ENCODE results near the gene DLG4.

DLG4 gene

DNA sequence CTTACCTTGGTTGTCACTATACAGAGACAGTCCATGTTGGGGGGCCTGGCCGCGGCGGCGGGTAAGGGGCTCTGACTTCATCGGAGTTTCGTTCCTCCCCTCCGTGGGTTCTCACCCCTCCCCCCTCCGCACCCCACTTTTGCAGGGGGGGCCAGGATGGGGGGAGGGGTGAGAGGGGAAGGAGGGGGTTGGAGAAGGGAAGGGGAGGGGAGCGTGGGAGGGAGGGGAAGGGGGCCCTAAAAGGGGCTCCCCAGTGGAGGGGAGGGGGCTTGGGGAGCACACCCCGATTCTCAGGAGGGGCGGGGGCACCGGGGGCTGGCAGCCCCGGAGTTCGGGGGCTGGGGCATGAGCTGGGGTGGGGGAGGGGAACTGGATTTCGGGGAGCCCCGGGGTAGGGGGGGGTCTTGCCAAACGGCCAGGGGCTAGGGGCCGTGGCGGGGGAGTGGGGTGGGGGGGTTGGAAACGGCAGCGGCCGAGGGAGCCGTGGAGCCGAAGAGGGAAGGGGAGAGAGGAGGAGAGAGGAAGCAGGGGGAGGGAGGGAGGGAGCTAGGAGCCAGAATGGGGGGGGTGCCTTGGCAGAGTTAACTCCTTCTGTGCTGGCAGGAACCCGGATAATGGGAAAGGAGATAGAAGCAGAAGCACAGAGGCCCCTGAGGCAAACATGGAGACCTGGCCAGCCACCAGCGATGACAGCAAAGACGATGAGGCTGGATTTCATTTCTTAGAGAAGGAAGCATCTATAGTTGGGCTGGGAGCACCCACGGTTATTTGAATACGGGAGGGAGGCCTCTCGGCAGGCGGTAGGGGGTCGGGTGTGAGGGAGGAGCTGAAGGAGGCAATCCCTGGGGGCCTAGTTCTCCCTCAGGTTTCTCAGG is 2.3 kb downstream of the DLG4 start:
- peaks cover 11% of the 10 kb centered on the region for H3K4me1 ChIP-seq (ENCODE audit: control insufficient read depth, insufficient read depth, low read length)
- no peaks in the 10 kb centered on the region for H3K9me3 ChIP-seq (ENCODE audit: control insufficient read depth, insufficient read depth, low read depth, low read length)
- peak overlapping the region; percentile 9 for H3K4me3 ChIP-seq (ENCODE audit: low read depth, low read length)
- H3K36me3 ChIP-seq (ENCODE audit: control insufficient read depth in 2 of 2, insufficient read depth in 1 of 2, low read length in 2 of 2) = peaks cover 0 to 15% of the 10 kb centered on the region in 2 experiments; a peak in 1 of 3 replicates
- POLR2A ChIA-PET = interaction anchor here (0.5 to 9.8 kb wide), 2 partner anchors 19 to 196 kb away, joined by 5 to 284 read pairs; partner anchors contain the start of genes DVL2, GABARAP and PHF23
- no peak overlapping the region for H3K27ac ChIP-seq (ENCODE audit: extremely low read depth, low read depth, low read length)
- CTCF ChIA-PET = no interaction called here
- peak; percentile 53; the same call in 1 of the 2 replicates for TF ChIP-seq ZBTB7A (tag by site-specific recombination; IDR thresholded peaks at IDR 0.05; ENCODE audit: low read depth)
- TF ChIP-seq PRDM1 (tag by site-specific recombination; IDR thresholded peaks at IDR 0.05) = 0 out of 2 replicates have a peak, but pooled peaks have one; percentile 11
- 0 out of 2 replicates have a peak, but pooled peaks have one; percentile 0 for TF ChIP-seq SCRT2 (tag by site-specific recombination; IDR thresholded peaks at IDR 0.05)
- TF ChIP-seq, protein P1, sequence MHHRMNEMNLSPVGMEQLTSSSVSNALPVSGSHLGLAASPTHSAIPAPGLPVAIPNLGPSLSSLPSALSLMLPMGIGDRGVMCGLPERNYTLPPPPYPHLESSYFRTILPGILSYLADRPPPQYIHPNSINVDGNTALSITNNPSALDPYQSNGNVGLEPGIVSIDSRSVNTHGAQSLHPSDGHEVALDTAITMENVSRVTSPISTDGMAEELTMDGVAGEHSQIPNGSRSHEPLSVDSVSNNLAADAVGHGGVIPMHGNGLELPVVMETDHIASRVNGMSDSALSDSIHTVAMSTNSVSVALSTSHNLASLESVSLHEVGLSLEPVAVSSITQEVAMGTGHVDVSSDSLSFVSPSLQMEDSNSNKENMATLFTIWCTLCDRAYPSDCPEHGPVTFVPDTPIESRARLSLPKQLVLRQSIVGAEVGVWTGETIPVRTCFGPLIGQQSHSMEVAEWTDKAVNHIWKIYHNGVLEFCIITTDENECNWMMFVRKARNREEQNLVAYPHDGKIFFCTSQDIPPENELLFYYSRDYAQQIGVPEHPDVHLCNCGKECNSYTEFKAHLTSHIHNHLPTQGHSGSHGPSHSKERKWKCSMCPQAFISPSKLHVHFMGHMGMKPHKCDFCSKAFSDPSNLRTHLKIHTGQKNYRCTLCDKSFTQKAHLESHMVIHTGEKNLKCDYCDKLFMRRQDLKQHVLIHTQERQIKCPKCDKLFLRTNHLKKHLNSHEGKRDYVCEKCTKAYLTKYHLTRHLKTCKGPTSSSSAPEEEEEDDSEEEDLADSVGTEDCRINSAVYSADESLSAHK (tag by site-specific recombination; IDR thresholded peaks at IDR 0.05) = peak; percentile 36; the same call in 1 of the 2 replicates
- peak; percentile 50; the same call in 1 of the 2 replicates for TF ChIP-seq ZNF335 (tag by site-specific recombination; conservative IDR thresholded peaks at IDR 0.05)
- 0 out of 2 replicates have a peak, but pooled peaks have one; percentile 26 for TF ChIP-seq EGR2 (tag by site-specific recombination; IDR thresholded peaks at IDR 0.05; ENCODE audit: low read depth)
- TF ChIP-seq, protein P2, sequence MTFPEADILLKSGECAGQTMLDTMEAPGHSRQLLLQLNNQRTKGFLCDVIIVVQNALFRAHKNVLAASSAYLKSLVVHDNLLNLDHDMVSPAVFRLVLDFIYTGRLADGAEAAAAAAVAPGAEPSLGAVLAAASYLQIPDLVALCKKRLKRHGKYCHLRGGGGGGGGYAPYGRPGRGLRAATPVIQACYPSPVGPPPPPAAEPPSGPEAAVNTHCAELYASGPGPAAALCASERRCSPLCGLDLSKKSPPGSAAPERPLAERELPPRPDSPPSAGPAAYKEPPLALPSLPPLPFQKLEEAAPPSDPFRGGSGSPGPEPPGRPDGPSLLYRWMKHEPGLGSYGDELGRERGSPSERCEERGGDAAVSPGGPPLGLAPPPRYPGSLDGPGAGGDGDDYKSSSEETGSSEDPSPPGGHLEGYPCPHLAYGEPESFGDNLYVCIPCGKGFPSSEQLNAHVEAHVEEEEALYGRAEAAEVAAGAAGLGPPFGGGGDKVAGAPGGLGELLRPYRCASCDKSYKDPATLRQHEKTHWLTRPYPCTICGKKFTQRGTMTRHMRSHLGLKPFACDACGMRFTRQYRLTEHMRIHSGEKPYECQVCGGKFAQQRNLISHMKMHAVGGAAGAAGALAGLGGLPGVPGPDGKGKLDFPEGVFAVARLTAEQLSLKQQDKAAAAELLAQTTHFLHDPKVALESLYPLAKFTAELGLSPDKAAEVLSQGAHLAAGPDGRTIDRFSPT (tag by site-specific recombination; IDR thresholded peaks at IDR 0.05) = peak; percentile 81
- TF ChIP-seq, protein P3, sequence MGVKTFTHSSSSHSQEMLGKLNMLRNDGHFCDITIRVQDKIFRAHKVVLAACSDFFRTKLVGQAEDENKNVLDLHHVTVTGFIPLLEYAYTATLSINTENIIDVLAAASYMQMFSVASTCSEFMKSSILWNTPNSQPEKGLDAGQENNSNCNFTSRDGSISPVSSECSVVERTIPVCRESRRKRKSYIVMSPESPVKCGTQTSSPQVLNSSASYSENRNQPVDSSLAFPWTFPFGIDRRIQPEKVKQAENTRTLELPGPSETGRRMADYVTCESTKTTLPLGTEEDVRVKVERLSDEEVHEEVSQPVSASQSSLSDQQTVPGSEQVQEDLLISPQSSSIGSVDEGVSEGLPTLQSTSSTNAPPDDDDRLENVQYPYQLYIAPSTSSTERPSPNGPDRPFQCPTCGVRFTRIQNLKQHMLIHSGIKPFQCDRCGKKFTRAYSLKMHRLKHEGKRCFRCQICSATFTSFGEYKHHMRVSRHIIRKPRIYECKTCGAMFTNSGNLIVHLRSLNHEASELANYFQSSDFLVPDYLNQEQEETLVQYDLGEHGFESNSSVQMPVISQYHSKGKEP (tag by site-specific recombination; IDR thresholded peaks at IDR 0.05) = no peak
- TF ChIP-seq GLIS1 (tag by site-specific recombination; IDR thresholded peaks at IDR 0.05) = peak; percentile 81
- TF ChIP-seq ZNF600 (tag by site-specific recombination; IDR thresholded peaks at IDR 0.05) = peak; percentile 8; the same call in 1 of the 2 replicates
- TF ChIP-seq, protein P4, sequence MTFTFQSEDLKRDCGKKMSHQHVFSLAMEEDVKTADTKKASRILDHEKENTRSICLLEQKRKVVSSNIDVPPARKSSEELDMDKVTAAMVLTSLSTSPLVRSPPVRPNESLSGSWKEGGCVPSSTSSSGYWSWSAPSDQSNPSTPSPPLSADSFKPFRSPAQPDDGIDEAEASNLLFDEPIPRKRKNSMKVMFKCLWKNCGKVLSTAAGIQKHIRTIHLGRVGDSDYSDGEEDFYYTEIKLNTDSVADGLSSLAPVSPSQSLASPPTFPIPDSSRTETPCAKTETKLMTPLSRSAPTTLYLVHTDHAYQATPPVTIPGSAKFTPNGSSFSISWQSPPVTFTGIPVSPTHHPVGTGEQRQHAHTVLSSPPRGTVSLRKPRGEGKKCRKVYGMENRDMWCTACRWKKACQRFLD (tag by site-specific recombination; IDR thresholded peaks at IDR 0.05) = no peak
- TF ChIP-seq ZNF629 (tag by site-specific recombination; IDR thresholded peaks at IDR 0.05) = 0 out of 2 replicates have a peak, but pooled peaks have one; percentile 40
- TF ChIP-seq ZIC2 (tag by site-specific recombination; IDR thresholded peaks at IDR 0.05) = 0 out of 2 replicates have a peak, but pooled peaks have one; percentile 40
- TF ChIP-seq, protein P5, sequence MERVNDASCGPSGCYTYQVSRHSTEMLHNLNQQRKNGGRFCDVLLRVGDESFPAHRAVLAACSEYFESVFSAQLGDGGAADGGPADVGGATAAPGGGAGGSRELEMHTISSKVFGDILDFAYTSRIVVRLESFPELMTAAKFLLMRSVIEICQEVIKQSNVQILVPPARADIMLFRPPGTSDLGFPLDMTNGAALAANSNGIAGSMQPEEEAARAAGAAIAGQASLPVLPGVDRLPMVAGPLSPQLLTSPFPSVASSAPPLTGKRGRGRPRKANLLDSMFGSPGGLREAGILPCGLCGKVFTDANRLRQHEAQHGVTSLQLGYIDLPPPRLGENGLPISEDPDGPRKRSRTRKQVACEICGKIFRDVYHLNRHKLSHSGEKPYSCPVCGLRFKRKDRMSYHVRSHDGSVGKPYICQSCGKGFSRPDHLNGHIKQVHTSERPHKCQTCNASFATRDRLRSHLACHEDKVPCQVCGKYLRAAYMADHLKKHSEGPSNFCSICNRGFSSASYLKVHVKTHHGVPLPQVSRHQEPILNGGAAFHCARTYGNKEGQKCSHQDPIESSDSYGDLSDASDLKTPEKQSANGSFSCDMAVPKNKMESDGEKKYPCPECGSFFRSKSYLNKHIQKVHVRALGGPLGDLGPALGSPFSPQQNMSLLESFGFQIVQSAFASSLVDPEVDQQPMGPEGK (tag by site-specific recombination; IDR thresholded peaks at IDR 0.05) = peak; percentile 61
- TF ChIP-seq ZNF394 (tag by site-specific recombination; IDR thresholded peaks at IDR 0.05; ENCODE audit: borderline replicate concordance) = peak; percentile 59; the same call in 1 of the 2 replicates
- TF ChIP-seq, protein P6, sequence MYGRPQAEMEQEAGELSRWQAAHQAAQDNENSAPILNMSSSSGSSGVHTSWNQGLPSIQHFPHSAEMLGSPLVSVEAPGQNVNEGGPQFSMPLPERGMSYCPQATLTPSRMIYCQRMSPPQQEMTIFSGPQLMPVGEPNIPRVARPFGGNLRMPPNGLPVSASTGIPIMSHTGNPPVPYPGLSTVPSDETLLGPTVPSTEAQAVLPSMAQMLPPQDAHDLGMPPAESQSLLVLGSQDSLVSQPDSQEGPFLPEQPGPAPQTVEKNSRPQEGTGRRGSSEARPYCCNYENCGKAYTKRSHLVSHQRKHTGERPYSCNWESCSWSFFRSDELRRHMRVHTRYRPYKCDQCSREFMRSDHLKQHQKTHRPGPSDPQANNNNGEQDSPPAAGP (tag by site-specific recombination; IDR thresholded peaks at IDR 0.05) = peak; percentile 60; the same call in 1 of the 2 replicates
- TF ChIP-seq ZBTB48 (tag by site-specific recombination; IDR thresholded peaks at IDR 0.05) = peak; percentile 72; the same call in 1 of the 2 replicates
- TF ChIP-seq, protein P7, sequence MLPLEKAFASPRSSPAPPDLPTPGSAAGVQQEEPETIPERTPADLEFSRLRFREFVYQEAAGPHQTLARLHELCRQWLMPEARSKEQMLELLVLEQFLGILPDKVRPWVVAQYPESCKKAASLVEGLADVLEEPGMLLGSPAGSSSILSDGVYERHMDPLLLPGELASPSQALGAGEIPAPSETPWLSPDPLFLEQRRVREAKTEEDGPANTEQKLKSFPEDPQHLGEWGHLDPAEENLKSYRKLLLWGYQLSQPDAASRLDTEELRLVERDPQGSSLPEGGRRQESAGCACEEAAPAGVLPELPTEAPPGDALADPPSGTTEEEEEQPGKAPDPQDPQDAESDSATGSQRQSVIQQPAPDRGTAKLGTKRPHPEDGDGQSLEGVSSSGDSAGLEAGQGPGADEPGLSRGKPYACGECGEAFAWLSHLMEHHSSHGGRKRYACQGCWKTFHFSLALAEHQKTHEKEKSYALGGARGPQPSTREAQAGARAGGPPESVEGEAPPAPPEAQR (tag by site-specific recombination; IDR thresholded peaks at IDR 0.05) = 0 out of 2 replicates have a peak, but pooled peaks have one; percentile 38
- no peak for TF ChIP-seq ZNF768 (tag by site-specific recombination; IDR thresholded peaks at IDR 0.05)
- no peak for TF ChIP-seq ZNF514 (tag by site-specific recombination; IDR thresholded peaks at IDR 0.05)
- TF ChIP-seq ZNF266 (tag by site-specific recombination; IDR thresholded peaks at IDR 0.05; ENCODE audit: low read depth) = no peak
- TF ChIP-seq ZNF433 (tag by site-specific recombination; IDR thresholded peaks at IDR 0.05; ENCODE audit: low read depth) = 0 out of 2 replicates have a peak, but pooled peaks have one; percentile 7
- peak; percentile 60 for TF ChIP-seq SP3 (tag by site-specific recombination; IDR thresholded peaks at IDR 0.05)

Measured in HEK293 (cell line).